ENCODE measurements around the gene TMEM178B.
"Not testable (repeated sequence)": the region's sequence is repeated elsewhere in the genome, so short reads cannot be mapped to it uniquely, and the experiment has no call there.

The TMEM178B gene

DNA sequence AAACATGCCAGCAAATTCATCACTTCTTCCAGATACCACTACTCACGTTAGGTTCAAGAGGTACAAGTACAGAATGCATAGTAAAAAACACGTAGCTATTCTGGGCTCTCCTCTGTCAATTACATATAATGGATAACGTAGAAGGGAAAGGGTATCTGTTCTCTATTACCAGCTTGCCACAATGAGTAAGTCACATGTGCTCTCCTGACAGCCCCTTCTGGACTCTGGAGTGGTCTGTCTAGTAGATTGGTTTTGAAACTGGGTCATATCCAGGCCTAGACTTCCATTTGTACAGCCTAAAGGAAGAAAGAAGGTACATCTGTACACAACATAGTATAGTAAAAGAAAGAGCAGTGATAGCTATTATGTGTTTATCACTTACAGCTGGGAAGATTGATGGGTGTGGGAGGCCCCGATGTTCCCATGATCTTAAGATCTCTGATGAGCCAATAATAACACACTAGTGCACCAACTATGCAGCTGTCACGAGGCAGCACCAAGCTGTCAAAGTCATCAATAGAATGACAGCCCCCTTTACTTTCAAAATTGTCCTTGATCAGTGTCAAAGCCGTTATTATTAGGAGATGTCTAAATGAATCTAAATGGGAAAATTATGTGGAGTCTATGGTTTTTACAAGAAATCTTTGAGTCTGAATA is 315.4 kb downstream of the TMEM178B start:
- no peak for DNase-seq (ENCODE audit: low read depth in 2 of 2)

DNA sequence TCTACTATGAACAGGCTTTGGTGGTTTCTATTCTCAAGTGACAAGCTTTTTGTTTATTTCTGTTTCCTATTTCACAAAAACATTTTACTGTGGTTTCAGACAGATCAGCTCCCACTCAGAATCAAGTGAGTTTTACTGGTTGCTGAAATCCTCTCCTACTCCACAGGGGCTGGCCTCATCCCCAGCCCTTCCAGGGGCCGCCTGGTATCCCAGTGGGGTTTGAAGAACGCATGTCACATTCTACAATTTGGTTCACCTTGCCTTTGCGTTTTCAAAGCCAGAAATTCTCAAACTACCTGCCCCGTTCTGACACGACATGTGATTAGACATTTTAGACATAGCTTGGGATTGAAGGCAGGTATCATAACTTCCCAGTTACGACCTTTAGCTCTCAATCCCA is 316.5 kb downstream of the TMEM178B start:
- no peak for DNase-seq (ENCODE audit: low read depth in 2 of 2)

DNA sequence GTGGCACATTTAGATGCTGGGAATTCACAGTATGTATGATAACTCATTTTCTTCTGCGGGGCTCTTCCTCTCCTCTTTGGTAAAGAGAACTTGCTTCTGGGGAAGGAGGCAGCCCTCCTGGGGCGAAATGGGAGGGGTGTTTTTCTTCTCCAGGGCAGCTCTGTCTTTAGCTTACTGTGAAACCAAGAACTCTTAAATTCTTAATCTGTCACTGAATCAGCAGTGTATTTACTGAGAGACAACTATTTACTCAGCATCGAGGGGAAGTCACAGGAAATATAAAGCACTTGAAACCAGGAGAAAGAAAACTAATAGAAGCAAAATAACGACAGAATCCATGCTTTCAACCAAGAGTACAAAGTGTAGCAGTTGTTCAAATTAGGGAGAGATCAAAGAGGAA is 319.2 kb downstream of the TMEM178B start:
- no peak for DNase-seq (ENCODE audit: low read depth in 2 of 2)

DNA sequence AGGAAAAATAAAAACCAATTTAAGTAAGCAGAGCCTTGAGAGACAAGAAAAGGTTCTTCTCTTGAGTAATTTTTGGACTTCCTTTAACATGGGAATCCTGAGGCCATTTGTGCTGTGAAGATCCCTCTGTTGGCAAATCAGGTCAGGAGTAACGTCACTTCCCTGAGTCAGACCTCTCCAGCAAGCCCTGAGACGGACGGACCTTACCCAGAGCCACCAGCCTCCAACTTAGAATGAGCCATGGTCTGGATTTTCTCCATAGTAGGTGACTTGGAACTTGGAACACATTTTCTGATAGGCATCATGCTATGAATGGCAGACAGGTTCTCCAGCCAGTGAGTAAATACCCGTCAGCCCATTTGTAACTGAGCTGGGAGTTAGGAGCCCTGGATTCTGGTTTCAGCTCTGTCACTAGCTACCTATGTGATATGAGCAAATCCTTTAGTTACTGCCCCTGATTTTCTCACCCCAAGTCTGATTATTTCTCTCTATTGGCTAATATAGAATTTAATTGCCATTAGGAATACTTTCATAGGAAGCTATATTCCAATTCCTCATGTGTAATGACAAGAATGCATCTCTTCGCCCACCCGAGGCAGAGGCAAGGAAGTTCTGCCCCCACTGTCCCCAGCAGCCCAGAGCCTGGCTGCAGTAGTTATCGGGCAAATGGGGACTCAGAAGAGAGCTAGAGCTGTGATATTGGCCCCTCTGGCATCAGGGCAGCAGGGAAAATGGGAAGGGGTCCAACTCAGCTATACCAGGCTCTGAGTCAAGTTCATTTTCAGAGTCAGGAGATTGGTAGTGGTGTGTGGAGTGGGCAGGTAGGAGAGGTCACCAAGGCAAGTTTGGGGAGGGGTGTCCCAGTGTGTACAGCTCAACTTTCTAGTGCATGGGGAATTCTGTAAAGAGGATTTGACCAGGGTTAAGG is 323.6 kb downstream of the TMEM178B start:
- DNase-seq (ENCODE audit: low read depth in 2 of 2): no peak

DNA sequence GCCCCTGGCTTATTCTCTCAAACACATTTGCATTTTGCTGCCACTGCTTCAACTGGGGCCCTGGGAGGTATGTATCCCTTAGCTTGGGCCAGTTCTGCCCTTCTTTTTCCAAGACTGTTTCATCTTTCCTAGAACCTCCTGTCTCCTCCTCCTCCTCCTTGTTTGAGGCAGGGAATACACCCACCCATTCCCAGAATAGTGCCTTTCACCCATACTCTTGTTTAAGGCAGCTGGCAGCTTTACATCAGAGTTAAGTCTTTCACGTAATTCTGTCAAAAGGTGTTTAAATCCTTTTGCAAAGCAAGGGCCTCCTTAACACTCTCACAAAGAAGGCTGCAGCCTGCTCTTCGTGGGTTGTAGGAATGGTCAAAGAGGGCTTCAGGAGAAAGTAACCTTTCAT is 326.5 kb downstream of the TMEM178B start:
- no peak for DNase-seq (ENCODE audit: low read depth in 2 of 2)

DNA sequence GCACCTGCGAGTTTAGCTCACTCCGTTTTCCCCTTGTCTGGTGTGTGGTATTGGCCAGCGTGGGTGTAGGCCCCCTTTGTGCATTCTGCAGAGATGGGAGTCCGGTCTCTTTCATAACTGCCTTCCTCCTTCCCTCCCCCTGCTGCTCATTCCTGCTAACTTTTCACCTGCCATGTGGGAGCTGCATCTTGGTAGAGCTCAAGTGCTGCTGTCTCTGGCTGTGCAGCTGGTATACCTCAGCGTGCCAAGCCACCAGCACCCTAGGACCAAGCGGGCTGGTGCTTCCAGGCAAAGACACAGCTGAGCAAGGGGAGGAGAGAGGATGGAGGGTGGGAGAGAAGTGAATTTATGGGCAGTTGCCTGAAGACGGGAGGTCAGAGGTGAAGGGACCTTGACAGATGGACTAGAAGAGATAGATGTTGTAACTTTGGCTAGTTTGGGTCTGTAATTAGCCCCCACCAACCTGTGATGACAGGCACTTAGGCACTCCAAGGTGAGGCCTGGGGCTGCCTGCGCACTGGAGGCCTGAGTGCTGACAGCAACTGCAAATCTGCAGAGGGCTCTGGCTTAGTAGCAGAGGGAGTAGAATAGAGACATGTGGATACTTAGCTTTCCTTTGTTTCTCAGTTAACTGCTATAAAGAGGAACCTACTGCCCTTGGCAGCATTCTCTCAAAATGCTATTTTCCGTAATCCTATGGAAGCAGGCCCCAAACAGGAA is 328.6 kb downstream of the TMEM178B start:
- no peak for DNase-seq (ENCODE audit: low read depth in 2 of 2)

DNA sequence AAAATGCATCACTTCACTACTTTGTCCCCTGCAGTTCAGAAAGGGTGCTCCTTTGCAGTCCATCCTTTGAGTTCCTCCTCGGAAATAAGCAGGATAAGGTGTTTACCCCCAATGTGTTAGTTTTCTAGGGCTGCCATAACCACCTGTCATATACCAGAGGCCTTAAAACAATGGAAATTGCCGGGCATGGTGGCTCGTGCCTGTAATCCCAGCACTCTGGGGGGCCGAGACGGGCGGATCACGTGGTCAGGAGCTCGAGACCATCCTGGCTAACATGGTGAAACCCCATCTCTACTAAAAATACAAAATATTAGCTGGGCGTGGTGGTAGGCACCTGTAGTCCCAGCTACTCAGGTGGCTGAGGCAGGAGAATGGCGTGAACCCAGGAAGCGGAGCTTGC is 330.0 kb downstream of the TMEM178B start:
- not testable (repeated sequence) for DNase-seq (ENCODE audit: low read depth in 2 of 2)

DNA sequence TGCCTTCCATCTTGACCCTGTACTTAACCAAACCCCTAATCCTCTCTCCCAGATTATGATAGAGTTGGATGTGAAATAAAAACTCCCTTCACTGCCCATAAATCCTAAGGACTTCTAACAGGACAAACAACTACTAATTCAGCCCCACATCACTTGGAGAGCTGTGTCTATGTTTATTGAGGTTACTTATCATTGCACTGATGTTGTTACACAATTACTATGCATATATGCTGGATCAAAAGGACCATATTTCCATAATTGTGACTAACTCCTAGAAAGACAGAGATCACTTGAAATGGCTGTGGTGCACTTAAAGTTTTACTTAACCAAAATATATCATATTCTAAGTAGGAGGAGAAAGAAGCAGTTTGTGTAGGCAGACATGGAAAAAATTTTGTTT is 332.5 kb downstream of the TMEM178B start:
- DNase-seq (ENCODE audit: low read depth in 2 of 2): no peak

DNA sequence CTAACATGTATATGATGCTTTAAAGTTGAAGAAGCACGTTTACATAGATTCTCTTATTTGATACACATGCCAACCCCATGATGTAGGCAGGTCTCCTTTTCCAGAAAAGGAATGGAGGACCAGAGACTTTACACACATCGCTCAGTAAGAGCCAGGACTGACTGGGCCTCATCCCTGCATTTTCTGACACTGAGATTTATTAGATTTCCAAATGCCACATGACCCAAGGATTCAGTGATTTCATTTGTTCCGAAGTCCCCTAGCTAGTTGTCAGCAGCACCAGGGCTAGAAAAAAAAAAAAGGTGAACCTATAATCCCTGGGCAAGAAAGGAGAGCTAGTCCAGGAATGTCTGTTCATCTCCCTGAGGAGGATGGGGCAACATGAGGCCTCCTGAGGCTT is 334.0 kb downstream of the TMEM178B start:
- no peak for DNase-seq (ENCODE audit: low read depth in 2 of 2)

DNA sequence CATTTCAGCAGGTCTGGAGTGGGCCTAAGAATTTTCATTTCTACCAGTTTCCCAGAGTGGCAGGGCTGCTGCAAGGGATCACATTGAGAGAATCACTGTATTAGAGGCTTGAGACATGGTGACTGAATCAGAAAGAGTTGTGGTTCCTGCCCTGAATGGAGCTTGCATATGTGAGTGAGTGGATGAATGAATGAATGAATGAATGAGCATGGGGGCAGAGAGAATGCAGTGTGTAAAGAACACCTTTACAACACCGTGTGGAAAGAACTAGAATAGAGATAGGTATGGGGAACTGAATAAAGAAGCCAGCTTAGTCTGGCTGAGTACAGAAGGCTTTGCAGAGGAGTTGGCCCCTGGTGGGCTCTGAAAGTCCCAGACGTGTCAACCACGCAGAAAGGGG is 334.6 kb downstream of the TMEM178B start:
- no peak for DNase-seq (ENCODE audit: low read depth in 2 of 2)

DNA sequence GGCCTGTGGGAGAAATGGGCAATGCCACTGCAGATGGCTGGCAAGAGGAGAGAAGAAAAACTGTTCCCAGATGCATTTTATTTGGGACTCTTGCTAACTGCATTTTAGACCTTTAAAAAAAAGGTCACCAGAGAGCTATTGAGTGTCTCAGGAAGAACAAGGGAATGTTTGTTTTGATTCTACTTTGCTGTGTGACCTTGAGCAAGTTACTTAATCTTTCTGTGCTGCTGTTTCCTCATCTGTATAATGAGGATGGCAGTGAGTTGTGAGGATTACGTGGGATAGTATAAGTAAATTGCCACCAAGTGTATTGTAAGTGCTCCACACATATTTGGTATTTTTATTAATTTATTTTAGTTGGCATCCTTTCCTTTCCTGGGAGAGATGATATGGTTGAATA is 335.4 kb downstream of the TMEM178B start:
- DNase-seq (ENCODE audit: low read depth in 2 of 2): no peak

DNA sequence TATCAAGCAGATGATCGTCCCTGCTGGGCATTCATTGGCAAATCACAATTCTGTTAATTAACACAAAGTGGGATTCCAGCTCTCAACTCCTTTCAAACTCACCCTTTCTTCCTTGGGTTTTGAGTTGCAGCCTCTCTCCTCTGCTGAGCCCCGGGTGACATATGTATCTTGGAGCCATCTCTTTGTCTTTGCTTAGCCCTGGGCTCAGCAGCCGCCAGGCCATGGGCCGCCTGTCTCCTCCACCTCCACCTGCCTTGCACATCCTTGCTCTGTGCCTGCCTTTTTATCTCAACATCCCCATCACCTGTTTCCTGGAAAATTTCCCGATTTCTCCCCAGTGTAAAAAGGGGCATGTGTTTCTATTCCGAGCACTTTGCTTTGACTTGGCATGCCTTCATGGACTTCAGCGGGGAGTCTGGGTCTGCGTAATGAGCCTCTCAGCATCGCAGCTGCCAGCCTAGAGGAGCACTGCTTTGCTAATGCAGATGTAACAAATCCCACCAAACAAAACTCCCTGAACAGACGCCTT is 336.0 kb downstream of the TMEM178B start:
- no peak for DNase-seq (ENCODE audit: low read depth in 2 of 2)

DNA sequence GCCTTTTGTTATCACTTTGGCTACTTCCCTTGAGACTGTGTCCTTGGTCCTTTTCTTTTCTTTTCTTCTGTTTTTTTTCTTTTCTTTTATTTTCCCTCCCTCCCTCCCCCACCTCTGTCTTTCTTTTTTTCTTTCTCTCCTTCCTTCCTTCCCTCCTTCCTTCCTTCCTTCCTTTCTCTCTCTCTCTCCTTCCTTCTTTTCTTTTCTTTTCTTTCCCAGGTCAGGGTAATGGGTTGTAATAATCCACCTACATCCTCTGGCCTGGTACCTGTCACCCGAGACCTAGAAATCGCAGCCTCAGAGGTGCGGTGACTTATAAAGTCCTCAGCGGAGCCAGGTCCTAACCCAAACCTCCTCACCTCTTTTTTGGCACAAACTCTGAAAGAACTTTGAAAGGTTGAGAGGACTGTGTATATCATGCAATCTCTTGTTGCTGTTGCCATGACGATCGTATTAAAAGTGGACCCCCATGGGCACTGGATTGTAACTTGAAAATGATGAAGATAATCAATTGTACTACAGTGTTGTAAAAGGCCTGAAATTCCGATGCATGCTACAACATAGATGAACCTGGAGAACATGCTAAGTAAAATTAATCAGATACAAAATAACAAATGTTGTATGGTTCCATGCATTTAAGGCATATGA is 336.6 kb downstream of the TMEM178B start:
- DNase-seq (ENCODE audit: low read depth in 2 of 2): no peak

DNA sequence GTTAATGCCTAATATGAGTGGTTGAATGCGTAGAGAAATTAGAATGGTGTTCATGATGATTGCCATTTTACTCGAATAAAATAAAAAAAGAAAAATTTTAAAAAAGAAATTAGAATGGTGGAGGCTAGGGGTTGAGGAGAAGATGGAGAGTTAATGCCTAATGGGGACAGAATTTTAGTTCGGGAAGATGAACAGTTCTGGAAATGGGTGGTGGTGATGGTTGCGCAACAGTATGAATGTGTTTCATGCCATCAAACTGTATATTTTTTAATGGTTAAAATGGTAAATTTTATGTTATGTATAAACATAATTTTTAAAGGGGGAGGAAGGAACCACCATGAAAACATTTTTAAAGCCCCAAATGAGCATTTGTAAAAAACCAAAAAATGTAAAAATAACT is 337.3 kb downstream of the TMEM178B start:
- no peak for DNase-seq (ENCODE audit: low read depth in 2 of 2)

DNA sequence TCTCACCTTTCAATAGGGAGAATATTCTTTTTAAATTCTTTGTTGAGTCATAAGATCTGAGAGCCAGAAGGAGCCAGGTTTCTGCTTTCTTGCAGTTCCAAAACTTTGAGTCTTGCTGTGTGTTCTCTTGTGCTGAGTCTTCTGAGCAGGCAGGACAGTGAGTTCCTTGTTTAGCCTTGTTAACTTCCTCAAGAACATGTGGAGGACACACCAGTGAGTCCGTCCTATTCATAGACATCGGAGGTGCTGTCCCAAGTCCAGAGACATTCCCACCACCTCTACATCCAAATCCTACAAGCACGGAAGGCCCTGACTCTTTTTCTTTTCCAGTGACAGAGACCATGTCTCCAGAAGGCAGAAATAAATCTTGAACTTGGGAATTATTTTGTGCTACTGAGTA is 342.1 kb downstream of the TMEM178B start:
- DNase-seq (ENCODE audit: low read depth in 2 of 2): no peak

DNA sequence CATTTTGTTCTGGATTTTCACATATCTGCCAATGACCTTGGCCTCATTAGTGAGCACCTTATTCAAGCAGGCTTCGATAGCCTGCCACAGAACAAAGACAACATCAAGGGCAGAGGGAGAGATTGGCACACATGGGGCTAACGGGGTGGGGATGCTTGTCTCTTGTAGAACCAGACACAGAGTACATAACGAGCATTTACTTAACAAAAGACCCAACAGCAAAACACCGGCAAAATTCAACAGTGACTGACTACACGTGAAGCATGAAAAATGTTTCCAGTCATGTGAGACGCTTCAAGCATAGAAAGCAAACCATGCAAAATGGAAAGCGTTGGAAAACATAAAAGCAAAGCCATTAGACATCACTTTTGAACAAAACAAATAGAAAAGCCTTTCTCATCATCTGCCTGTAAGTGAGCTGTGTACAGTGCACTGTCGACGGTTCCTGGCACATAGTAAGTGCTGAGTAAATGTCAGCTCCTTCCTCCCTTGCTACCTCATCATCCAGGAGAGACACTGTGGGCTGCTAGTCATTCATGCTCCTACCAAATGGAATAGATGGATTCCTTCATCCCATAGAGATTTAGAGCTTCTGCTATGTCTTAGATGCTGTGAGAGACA is 342.9 kb downstream of the TMEM178B start:
- DNase-seq (ENCODE audit: low read depth in 2 of 2): no peak

DNA sequence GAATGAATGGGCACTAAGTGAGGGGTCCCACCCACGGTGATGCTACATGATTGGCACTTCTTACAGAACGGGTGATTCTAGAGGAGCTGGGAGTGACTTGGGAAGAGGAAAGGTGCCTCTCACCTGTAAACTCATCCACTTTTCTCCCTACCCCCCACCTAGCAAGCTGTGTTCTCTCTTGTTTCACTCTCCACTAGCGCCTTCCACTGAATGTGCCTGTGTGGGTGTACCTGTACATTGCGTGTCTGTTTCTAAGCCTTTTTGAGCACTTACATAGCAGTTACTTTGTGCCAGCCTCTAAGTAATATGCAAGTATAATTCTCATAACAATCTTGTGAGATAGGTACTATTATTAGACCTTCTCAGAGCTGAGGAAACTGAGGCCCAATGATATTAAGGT is 343.6 kb downstream of the TMEM178B start:
- no peak for DNase-seq (ENCODE audit: low read depth in 2 of 2)

DNA sequence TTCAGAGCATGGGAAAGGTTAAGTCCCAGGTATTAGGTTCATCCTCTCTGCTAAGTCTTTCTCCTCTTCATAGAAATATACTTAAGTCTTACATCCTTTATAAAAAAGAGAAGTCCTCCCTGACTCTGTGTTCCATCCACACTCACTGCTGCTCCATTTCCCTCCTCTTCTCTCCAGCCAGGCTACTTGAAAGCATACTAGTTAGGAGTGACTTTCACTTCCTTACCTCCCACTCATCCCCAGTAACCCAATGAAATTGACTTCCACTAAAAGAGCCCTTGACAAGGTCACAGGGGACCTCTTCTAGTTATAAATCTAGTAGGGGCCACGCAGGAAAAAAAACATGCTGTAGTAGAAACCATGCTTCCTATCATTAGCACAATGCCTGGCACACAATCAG is 344.2 kb downstream of the TMEM178B start:
- no peak for DNase-seq (ENCODE audit: low read depth in 2 of 2)

DNA sequence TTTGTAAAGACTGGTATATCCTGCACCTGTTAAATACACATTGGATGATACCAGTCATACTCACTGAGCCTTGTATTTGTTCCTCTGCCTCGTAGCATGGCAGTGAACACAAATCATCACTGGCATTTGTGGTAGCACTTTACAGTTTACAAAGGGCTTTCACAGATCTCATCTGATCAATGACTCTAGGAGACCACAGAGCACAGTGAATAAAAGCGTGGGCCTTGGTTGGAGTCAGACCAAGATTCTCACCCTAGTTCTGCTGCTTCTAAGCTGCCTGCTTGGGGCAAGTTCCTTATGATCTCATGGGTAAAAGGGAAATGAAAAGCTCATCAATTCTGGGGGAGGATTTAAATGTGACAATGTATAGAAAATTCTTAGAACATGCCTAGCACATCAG is 347.4 kb downstream of the TMEM178B start:
- DNase-seq (ENCODE audit: low read depth in 2 of 2): no peak

DNA sequence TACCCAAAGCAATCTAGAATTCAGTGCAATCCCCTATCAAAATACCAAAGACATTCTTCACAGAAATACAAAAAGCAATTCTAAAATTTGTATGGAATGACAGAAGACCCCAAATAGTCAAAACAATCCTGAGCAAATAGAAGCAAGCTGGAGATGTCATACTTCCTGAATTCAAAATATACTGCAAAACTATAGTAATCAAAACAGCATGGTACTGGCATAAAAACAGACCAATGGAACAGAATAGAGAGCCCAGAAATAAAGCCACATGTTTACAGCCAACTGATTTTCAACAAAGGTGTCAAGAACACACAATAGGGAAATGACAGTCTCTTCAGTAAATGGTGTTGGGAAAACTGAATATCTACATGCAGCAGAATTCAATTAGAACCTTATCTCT is 353.3 kb downstream of the TMEM178B start:
- no peak for DNase-seq (ENCODE audit: low read depth in 2 of 2)

DNA sequence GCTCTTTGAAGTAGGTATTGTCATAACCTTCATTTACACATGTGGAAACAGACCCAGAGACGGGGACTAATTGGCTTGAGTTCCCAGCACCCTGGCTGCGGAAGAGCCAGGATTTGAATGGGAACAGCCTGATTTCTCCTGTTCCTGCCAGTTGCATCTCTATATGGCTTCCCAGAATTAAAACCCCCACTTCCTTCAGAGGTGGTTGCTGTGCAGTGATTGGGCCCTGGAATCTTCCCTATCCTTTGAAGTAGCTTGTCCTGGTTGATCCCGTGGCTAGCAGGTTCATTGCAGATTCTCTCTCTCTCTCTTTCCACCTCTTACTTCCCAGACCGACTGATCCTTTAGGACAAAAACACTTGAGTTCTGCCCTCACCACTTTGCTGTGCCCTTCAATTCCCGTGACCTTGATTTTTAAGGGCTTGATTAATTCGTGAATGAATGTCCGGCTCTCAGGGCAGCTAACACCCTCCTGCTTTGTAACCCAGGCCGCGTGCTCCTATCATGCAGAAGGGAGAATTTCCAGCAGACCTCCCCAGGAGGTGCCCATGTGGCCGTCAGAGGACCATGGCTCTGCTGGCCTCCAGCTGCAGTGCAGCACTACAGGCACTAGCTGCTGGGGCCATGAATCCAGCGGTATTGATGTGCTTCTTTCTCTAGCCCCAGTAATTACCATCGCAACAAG is 356.7 kb downstream of the TMEM178B start:
- DNase-seq (ENCODE audit: low read depth in 2 of 2): no peak

Measured in stimulated activated CD4-positive, alpha-beta T cell treated with anti-CD3 and anti-CD28 coated beads, Interleukin-1b, Interleukin-23, amount 100 ng/mL, for 1 hour (primary cell).